Muscle layer of duodenum (tissue), 2 donors: Measurements from ENCODE around the gene ECM2.

Experiments
- H3K27ac ChIP-seq: one replicate; pipeline ENCODE4 v1.7.0; 2013; ENCODE audit warnings: mild to moderate bottlenecking, low read length
- H3K27me3 ChIP-seq: one replicate; pipeline ENCODE4 v1.7.0; 2013; ENCODE audit warnings: low read depth, mild to moderate bottlenecking, control low read depth, low read length
- H3K36me3 ChIP-seq, 2 donors: one replicate each; pipeline ENCODE4 v1.7.0; 2013; ENCODE audit warnings: low read length in 2 of 2, control low read depth in 1 of 2, mild to moderate bottlenecking in 1 of 2; ENCODE audit not compliant: insufficient read depth in 2 of 2, control insufficient read depth in 1 of 2
- H3K4me1 ChIP-seq, 2 donors: one replicate each; pipeline ENCODE4 v1.7.0; 2013; ENCODE audit warnings: low read length in 2 of 2, mild to moderate bottlenecking in 2 of 2, control low read depth in 1 of 2, moderate library complexity in 1 of 2; ENCODE audit not compliant: insufficient read depth in 2 of 2, control insufficient read depth in 1 of 2
- H3K4me3 ChIP-seq, 2 donors: one replicate each; pipeline ENCODE4 v1.7.0; 2013; ENCODE audit warnings: low read length in 2 of 2, low read depth in 1 of 2, mild to moderate bottlenecking in 1 of 2
- H3K9me3 ChIP-seq, 2 donors: one replicate each; pipeline ENCODE4 v1.7.0; 2013; ENCODE audit warnings: low read length in 2 of 2, control low read depth in 1 of 2, mild to moderate bottlenecking in 1 of 2; ENCODE audit not compliant: control insufficient read depth in 1 of 2
- donor health status: healthy.

ECM2 gene

GRCh38 chr9:92509050-92509449, 26.7 kb downstream of the ECM2 start:
- Histone ChIP-seq H3K36me3 (peaks cover 0 to 2% of the 10 kb centered on the region in 2 donors), H3K27me3 (no peaks in the 10 kb centered on the region), H3K4me3 (no peak overlapping the region), H3K27ac (no peak overlapping the region), H3K9me3 (no peaks in the 10 kb centered on the region), H3K4me1 (peaks cover 11 to 35% of the 10 kb centered on the region in 2 donors)

- Histone ChIP-seq H3K4me3 (no peak overlapping the region), H3K4me1 (peaks cover 11 to 32% of the 10 kb centered on the region in 2 donors), H3K36me3 (peaks cover 0 to 2% of the 10 kb centered on the region in 2 donors), H3K9me3 (no peaks in the 10 kb centered on the region), H3K27ac (peak overlapping the region; percentile 57), H3K27me3 (no peaks in the 10 kb centered on the region)
These were observed 27.6 kb downstream of the ECM2 start for GRCh38 chr9:92508018-92508820.

GRCh38 chr9:92507496-92507895, 28.3 kb downstream of the ECM2 start:
- H3K27ac ChIP-seq = peak overlapping the region; percentile 57
- H3K4me3 ChIP-seq = no peak overlapping the region
- H3K4me1 ChIP-seq = peaks cover 11 to 25% of the 10 kb centered on the region in 2 donors
- no peaks in the 10 kb centered on the region for H3K9me3 ChIP-seq
- H3K36me3 ChIP-seq = peaks cover 0 to 2% of the 10 kb centered on the region in 2 donors
- H3K27me3 ChIP-seq = no peaks in the 10 kb centered on the region

GRCh38 chr9:92507005-92507404, 28.8 kb downstream of the ECM2 start:
- Histone ChIP-seq H3K36me3 (peaks cover 0 to 2% of the 10 kb centered on the region in 2 donors), H3K4me3 (no peak overlapping the region), H3K4me1 (peaks cover 11 to 25% of the 10 kb centered on the region in 2 donors), H3K27ac (peak overlapping the region; percentile 57), H3K27me3 (no peaks in the 10 kb centered on the region), H3K9me3 (no peaks in the 10 kb centered on the region)

- Histone ChIP-seq H3K27ac (peak overlapping the region; percentile 60), H3K4me1 (peaks cover 11 to 32% of the 10 kb centered on the region in 2 donors), H3K27me3 (no peaks in the 10 kb centered on the region), H3K4me3 (no peak overlapping the region), H3K9me3 (no peaks in the 10 kb centered on the region), H3K36me3 (peaks cover 0 to 2% of the 10 kb centered on the region in 2 donors)
These were observed 29.5 kb downstream of the ECM2 start for GRCh38 chr9:92506184-92506857.

GRCh38 chr9:92504881-92505280, 30.9 kb downstream of the ECM2 start:
- Histone ChIP-seq H3K4me1 (peaks cover 11 to 36% of the 10 kb centered on the region in 2 donors), H3K4me3 (no peak overlapping the region), H3K27ac (peak overlapping the region; percentile 73)

GRCh38 chr9:92503156-92503555, 32.6 kb downstream of the ECM2 start:
- peaks cover 11 to 35% of the 10 kb centered on the region in 2 donors for H3K4me1 ChIP-seq
- no peaks in the 10 kb centered on the region for H3K27me3 ChIP-seq
- H3K9me3 ChIP-seq = no peaks in the 10 kb centered on the region
- H3K4me3 ChIP-seq = no peak overlapping the region
- peaks cover 0 to 2% of the 10 kb centered on the region in 2 donors for H3K36me3 ChIP-seq
- H3K27ac ChIP-seq = no peak overlapping the region

More at GRCh38 chr9:92504881-92505280, 30.9 kb downstream of the ECM2 start:
- Histone ChIP-seq H3K9me3 (no peaks in the 10 kb centered on the region), H3K36me3 (peaks cover 0 to 2% of the 10 kb centered on the region in 2 donors), H3K27me3 (no peaks in the 10 kb centered on the region)

GRCh38 chr9:92501671-92502393, 34.0 kb downstream of the ECM2 start:
- peaks cover 3 to 21% of the 10 kb centered on the region in 2 donors for H3K4me1 ChIP-seq
- no peak overlapping the region for H3K4me3 ChIP-seq
- no peaks in the 10 kb centered on the region for H3K27me3 ChIP-seq
- H3K9me3 ChIP-seq = no peaks in the 10 kb centered on the region
- peak overlapping the region; percentile 50 for H3K27ac ChIP-seq
- peaks cover 0 to 2% of the 10 kb centered on the region in 2 donors for H3K36me3 ChIP-seq

- no peak overlapping the region for H3K27ac ChIP-seq
- peaks cover 0 to under 1% of the 10 kb centered on the region in 2 donors for H3K36me3 ChIP-seq
- no peaks in the 10 kb centered on the region for H3K9me3 ChIP-seq
- H3K4me3 ChIP-seq = no peak overlapping the region
- H3K27me3 ChIP-seq = no peaks in the 10 kb centered on the region
- H3K4me1 ChIP-seq = peaks cover 2 to 22% of the 10 kb centered on the region in 2 donors
These were observed 35.1 kb downstream of the ECM2 start for GRCh38 chr9:92500725-92501124.

GRCh38 chr9:92499701-92500100, 36.1 kb downstream of the ECM2 start:
- no peaks in the 10 kb centered on the region for H3K36me3 ChIP-seq
- no peaks in the 10 kb centered on the region for H3K9me3 ChIP-seq
- peaks cover 0 to 22% of the 10 kb centered on the region in 2 donors for H3K4me1 ChIP-seq
- H3K27me3 ChIP-seq = no peaks in the 10 kb centered on the region
- no peak overlapping the region for H3K27ac ChIP-seq
- H3K4me3 ChIP-seq = no peak overlapping the region
